Sigmoid colon (tissue), 7 donors: ENCODE data around the gene SON. TPM values are rescaled to one million over a fixed set of nuclear protein-coding genes. Genes with fewer than 3 reads are reported as not detected.

Source experiments
- DNase-seq: peaks from one replicate; pipeline ENCODE4 v3.0.0-alpha.2; 2019
- H3K27ac ChIP-seq, 4 donors: fragments of 200-600 bp; sonication (generic); one replicate each; pipeline ENCODE4 v1.5.1; 2016 to 2019; ENCODE audit warnings: mild to moderate bottlenecking in 1 of 4
- H3K27me3 ChIP-seq, 3 donors: fragments of 200-600 bp; sonication (generic); one replicate each; pipeline ENCODE4 v1.5.1; 2019; ENCODE audit warnings: mild to moderate bottlenecking in 1 of 3
- H3K36me3 ChIP-seq, 4 donors: fragments of 200-600 bp; sonication (generic); one replicate each; pipeline ENCODE4 v1.5.1; 2016 to 2019
- H3K4me1 ChIP-seq, 4 donors: fragments of 200-600 bp; sonication (generic); one replicate each; pipeline ENCODE4 v1.5.1; 2017 to 2019
- H3K4me3 ChIP-seq, 4 donors: fragments of 200-600 bp; sonication (generic); one replicate each; pipeline ENCODE4 v1.5.1; 2017 to 2019; ENCODE audit warnings: mild to moderate bottlenecking in 2 of 4, moderate library complexity in 1 of 4
- H3K9me3 ChIP-seq, 4 donors: fragments of 200-600 bp in 3 of 4; sonication (generic) in 3 of 4; one replicate each; pipeline versions ENCODE4 v1.5.1 to v1.6.1; 2013 to 2019
- CTCF ChIP-seq, 4 experiments: fragments of 450-650 bp in 3 of 4; fragments of 200-600 bp in 1 of 4; IDR thresholded peaks; one replicate each; pipeline ENCODE4 v1.5.1; 2016 to 2019; ENCODE audit warnings: antibody characterized with exemption in 4 of 4, mild to moderate bottlenecking in 3 of 4, moderate library complexity in 2 of 4
- EP300 ChIP-seq, 4 donors: sonication (generic); formaldehyde crosslinking; IDR thresholded peaks; one replicate each; pipeline ENCODE4 v1.6.1; 2017; ENCODE audit warnings: antibody characterized with exemption in 4 of 4
- POLR2A ChIP-seq, 2 donors: fragments of 450-650 bp; IDR thresholded peaks; one replicate each; pipeline ENCODE4 v1.6.1; 2016; ENCODE audit warnings: antibody characterized with exemption in 2 of 2, mild to moderate bottlenecking in 2 of 2, moderate library complexity in 2 of 2
- POLR2AphosphoS5 ChIP-seq, 4 donors: sonication (generic); formaldehyde crosslinking; IDR thresholded peaks; one replicate each; pipeline ENCODE4 v1.6.1; 2017; ENCODE audit warnings: antibody characterized with exemption in 4 of 4
- WGBS, 2 donors: extraction: QIAGEN DNeasy Blood & Tissue Kit; methylation state at CpG; one replicate each; pipeline ENCODE4 v1.1.7; 2013; 5-methylcytosine and 5-hydroxymethylcytosine counted together
- intact Hi-C: fragments of 100-400 bp; cut with DNase I; formaldehyde crosslinking; loops from one replicate; pipeline ENCODE4 v1.15.1; 2023
- polyA plus RNA-seq, 3 donors: library from polyadenylated mRNA; stranded (reverse); fragments of 200-250 nt; gene quantifications; one replicate each; pipeline ENCODE4 v1.2.3, GENCODE V29; 2013
- total RNA-seq, 4 donors: library from RNA; depleted of rRNA; stranded (reverse); fragments of >200 nt; gene quantifications; one replicate each; pipeline ENCODE4 v1.1.0, GENCODE V29; 2016
- donor health status: healthy with polysubstance abuse.
- donor health status: Bipolar disorder and iron deficiency.
- donor health status: healthy.

SON gene
- total and polyA plus RNA-seq, 7 donors = 24.0 to 244 (median 177) TPM

GRCh38 chr21:33559813-33560212 lies 17.0 kb downstream of the SON start:
- 89 to 96% methylated on average over 10 of the region's 10 CpGs for WGBS, 2 donors
- peaks cover 18 to 93% (median 43%) of the 10 kb centered on the region in 4 donors for H3K36me3 ChIP-seq
- TF ChIP-seq EP300 (IDR thresholded peaks at IDR 0.05) (no peak), POLR2AphosphoS5 (IDR thresholded peaks at IDR 0.05) (no peak), CTCF (IDR thresholded peaks at IDR 0.05) (no peak), POLR2A (IDR thresholded peaks at IDR 0.05) (no peak)
- no peak overlapping the region for H3K4me3 ChIP-seq
- H3K9me3 ChIP-seq = no peaks in the 10 kb centered on the region
- peaks cover 0 to 61% (median 34%) of the 10 kb centered on the region in 4 donors for H3K4me1 ChIP-seq
- peak overlapping the region in 2 of 4 donors; percentile 2 to 12 for H3K27ac ChIP-seq
- intact Hi-C loops = no loop called here
- H3K27me3 ChIP-seq = no peaks in the 10 kb centered on the region
- no peak for DNase-seq

- no peaks in the 10 kb centered on the region for H3K27me3 ChIP-seq
- DNase-seq = no peak
- no peaks in the 10 kb centered on the region for H3K9me3 ChIP-seq
- intact Hi-C loops = no loop called here
- no peak overlapping the region for H3K4me3 ChIP-seq
- no peak for TF ChIP-seq EP300 (IDR thresholded peaks at IDR 0.05)
- no peak overlapping the region for H3K27ac ChIP-seq
- H3K4me1 ChIP-seq = peaks cover 0 to 53% (median 26%) of the 10 kb centered on the region in 4 donors
- peaks cover 18 to 83% (median 38%) of the 10 kb centered on the region in 4 donors for H3K36me3 ChIP-seq
Observed at GRCh38 chr21:33560965-33561364, 18.1 kb downstream of the SON start.

- no peaks in the 10 kb centered on the region for H3K9me3 ChIP-seq
- no peak for DNase-seq
- no peak for TF ChIP-seq POLR2AphosphoS5 (IDR thresholded peaks at IDR 0.05)
- TF ChIP-seq EP300 (IDR thresholded peaks at IDR 0.05) = no peak
- TF ChIP-seq CTCF (IDR thresholded peaks at IDR 0.05) = no peak
- no peak for TF ChIP-seq POLR2A (IDR thresholded peaks at IDR 0.05)
- WGBS, 2 donors = 86 to 91% methylated on average over 2 of the region's 2 CpGs
- intact Hi-C loops = no loop called here
- H3K27ac ChIP-seq = no peak overlapping the region
- no peaks in the 10 kb centered on the region for H3K27me3 ChIP-seq
- peaks cover 0 to 49% (median 23%) of the 10 kb centered on the region in 4 donors for H3K4me1 ChIP-seq
- H3K36me3 ChIP-seq = peaks cover 15 to 79% (median 36%) of the 10 kb centered on the region in 4 donors
- H3K4me3 ChIP-seq = no peak overlapping the region
Observed at GRCh38 chr21:33561373-33561772, 18.5 kb downstream of the SON start.

GRCh38 chr21:33562389-33562788 lies 19.6 kb downstream of the SON start:
- peaks cover 12 to 74% (median 33%) of the 10 kb centered on the region in 4 donors for H3K36me3 ChIP-seq
- intact Hi-C loops = no loop called here
- no peak overlapping the region for H3K27ac ChIP-seq
- 99% methylated on average over 2 of the region's 2 CpGs for WGBS, 2 donors
- no peaks in the 10 kb centered on the region for H3K27me3 ChIP-seq
- peaks cover 0 to 39% (median 18%) of the 10 kb centered on the region in 4 donors for H3K4me1 ChIP-seq
- no peak overlapping the region for H3K4me3 ChIP-seq
- no peak for TF ChIP-seq EP300 (IDR thresholded peaks at IDR 0.05)
- TF ChIP-seq POLR2A (IDR thresholded peaks at IDR 0.05) = no peak
- no peak for TF ChIP-seq POLR2AphosphoS5 (IDR thresholded peaks at IDR 0.05)
- TF ChIP-seq CTCF (IDR thresholded peaks at IDR 0.05) = no peak
- H3K9me3 ChIP-seq = no peaks in the 10 kb centered on the region
- no peak for DNase-seq

GRCh38 chr21:33566514-33566913 lies 23.7 kb downstream of the SON start:
- Histone ChIP-seq H3K9me3 (no peaks in the 10 kb centered on the region), H3K4me3 (no peak overlapping the region), H3K27me3 (no peaks in the 10 kb centered on the region), H3K36me3 (peaks cover 8 to 73% (median 20%) of the 10 kb centered on the region in 4 donors), H3K27ac (no peak overlapping the region), H3K4me1 (peaks cover 0 to 13% (median 0%) of the 10 kb centered on the region in 4 donors)
- intact Hi-C loops = no loop called here
- no peak for TF ChIP-seq POLR2AphosphoS5 (IDR thresholded peaks at IDR 0.05)
- no peak for TF ChIP-seq EP300 (IDR thresholded peaks at IDR 0.05)
- no peak for TF ChIP-seq POLR2A (IDR thresholded peaks at IDR 0.05)
- no peak for TF ChIP-seq CTCF (IDR thresholded peaks at IDR 0.05)
- WGBS, 2 donors = 91 to 93% methylated on average over 2 of the region's 2 CpGs
- DNase-seq = no peak
